ENCODE data around the gene KLF16.

KLF16 gene

GRCh38 chr19:1845642-1846041 lies 17.7 kb downstream of the KLF16 start:
- no peak for DNase-seq

- DNase-seq = no peak
Observed at GRCh38 chr19:1845125-1845515, 18.3 kb downstream of the KLF16 start.

GRCh38 chr19:1844513-1845124 lies 18.8 kb downstream of the KLF16 start:
- DNase-seq = no peak

GRCh38 chr19:1843646-1844394 lies 19.6 kb downstream of the KLF16 start:
- no peak for DNase-seq

- DNase-seq = no peak
Observed at GRCh38 chr19:1843116-1843515, 20.3 kb downstream of the KLF16 start.

- peak in 1 of 58 donors; percentile 27 for DNase-seq
Observed at GRCh38 chr19:1841209-1841924, 22.0 kb downstream of the KLF16 start.

- DNase-seq = no peak
Observed at GRCh38 chr19:1840541-1841115, 22.8 kb downstream of the KLF16 start.

GRCh38 chr19:1839658-1840540 lies 23.5 kb downstream of the KLF16 start:
- DNase-seq = no peak

GRCh38 chr19:1837625-1838105 lies 25.7 kb downstream of the KLF16 start:
- peak in 6 of 58 donors; percentile 9 to 33 (median 17) for DNase-seq

GRCh38 chr19:1837222-1837565 lies 26.2 kb downstream of the KLF16 start:
- no peak for DNase-seq

- no peak for DNase-seq
Observed at GRCh38 chr19:1836458-1837221, 26.7 kb downstream of the KLF16 start.

GRCh38 chr19:1833540-1833939 lies 29.8 kb downstream of the KLF16 start:
- peak in 29 of 58 donors; percentile 8 to 70 (median 38) for DNase-seq

- DNase-seq = no peak
Observed at GRCh38 chr19:1832046-1832663, 31.2 kb downstream of the KLF16 start.

GRCh38 chr19:1830978-1831377 lies 32.4 kb downstream of the KLF16 start:
- DNase-seq = no peak

GRCh38 chr19:1830568-1830967 lies 32.8 kb downstream of the KLF16 start:
- DNase-seq = no peak

- no peak for DNase-seq
Observed at GRCh38 chr19:1829958-1830357, 33.4 kb downstream of the KLF16 start.

- no peak for DNase-seq
Observed at GRCh38 chr19:1828279-1829238, 34.8 kb downstream of the KLF16 start.

GRCh38 chr19:1827566-1828278 lies 35.7 kb downstream of the KLF16 start:
- DNase-seq = no peak
